Adrenal gland (tissue), 12 donors: ENCODE measurements around the gene SCNN1B. TPM values are rescaled to one million over a fixed set of nuclear protein-coding genes. Genes with fewer than 3 reads are reported as not detected.
"Not testable (repeated sequence)": the region's sequence is repeated elsewhere in the genome, so short reads cannot be mapped to it uniquely, and the experiment has no call there.

Source experiments
- DNase-seq, 7 donors: peaks; one replicate each; pipeline ENCODE4 v3.0.0-alpha.2; 2019 to 2020
- H3K27ac ChIP-seq, 5 donors: fragments of 200-600 bp; sonication (generic) in 4 of 5; 1 replicate in 3 of 5; 2 replicates in 2 of 5; pipeline versions ENCODE4 v1.5.1 to v1.8.0; 2016 to 2020; ENCODE audit warnings: mild to moderate bottlenecking in 1 of 5
- H3K27me3 ChIP-seq: fragments of 200-600 bp; 2 replicates; pipeline ENCODE4 v1.8.0; 2021
- H3K36me3 ChIP-seq, 2 donors: fragments of 200-600 bp; replicated peaks in 1 of 2; 1 replicate in 1 of 2; 2 replicates in 1 of 2; pipeline versions ENCODE4 v1.5.1 to v1.8.0; 2018 to 2022
- H3K4me1 ChIP-seq, 2 donors: fragments of 200-600 bp; replicated peaks in 1 of 2; 1 replicate in 1 of 2; 2 replicates in 1 of 2; pipeline versions ENCODE4 v1.5.1 to v1.8.0; 2018 to 2021
- H3K4me3 ChIP-seq, 4 donors: fragments of 200-600 bp; sonication (generic) in 3 of 4; one replicate each; pipeline ENCODE4 v1.5.1; 2016 to 2018
- H3K9me3 ChIP-seq, 3 donors: fragments of 200-600 bp; sonication (generic) in 1 of 3; replicated peaks in 1 of 3; 1 replicate in 2 of 3; 2 replicates in 1 of 3; pipeline versions ENCODE4 v1.5.1 to v1.8.0; 2016 to 2021
- CTCF ChIP-seq, 6 experiments: fragments of 450-650 bp in 4 of 6; fragments of 200-600 bp in 2 of 6; sonication (generic) in 1 of 6; IDR thresholded peaks; 1 replicate in 5 of 6; 2 replicates in 1 of 6; pipeline versions ENCODE4 v1.5.1 to v1.8.0; 2016 to 2021; ENCODE audit warnings: antibody characterized with exemption in 6 of 6, mild to moderate bottlenecking in 2 of 6, moderate library complexity in 1 of 6
- POLR2A ChIP-seq, 2 donors: fragments of 450-650 bp; IDR thresholded peaks; one replicate each; pipeline ENCODE4 v1.6.1; 2017; ENCODE audit warnings: antibody characterized with exemption in 2 of 2, mild to moderate bottlenecking in 2 of 2, moderate library complexity in 1 of 2
- WGBS, 4 donors: extraction: QIAGEN DNeasy Blood & Tissue Kit in 2 of 4; methylation state at CpG; one replicate each; pipeline versions ENCODE4 v1.1.5 to v1.1.7; 2013 to 2017; 5-methylcytosine and 5-hydroxymethylcytosine counted together
- intact Hi-C, 2 donors: fragments of 100-400 bp; cut with DNase I; formaldehyde crosslinking; loops; one replicate each; pipeline versions ENCODE4 v1.14.1 to v1.15.0; 2022 to 2023
- polyA plus RNA-seq, 3 donors: library from polyadenylated mRNA; stranded (reverse); fragments of 200-250 nt in 2 of 3; fragments of 350-450 nt in 1 of 3; fragmentation: Illumina TruSeq in 1 of 3; extraction: RNeasy Lipid Tissue Mini Kit (QIAGEN cat#74804) in 1 of 3; gene quantifications; one replicate each; pipeline ENCODE4 v1.2.3, GENCODE V29; 2013 to 2014
- total RNA-seq, 9 donors: library from RNA; depleted of rRNA in 4 of 9; stranded (reverse); fragments of >200 nt in 4 of 9; fragments of 120-200 nt in 1 of 9; fragmentation: NEBNext Ultra II Directional in 1 of 9; extraction: Animal tissue kit (Norgen Biotek cat#: 25700) in 1 of 9; gene quantifications; one replicate each; pipeline versions ENCODE4 v1.1.0 to v1.2.4, GENCODE V29; 2013 to 2023
- donor health status: healthy with polysubstance abuse.
- donor health status: Bipolar disorder and iron deficiency.
- donor health status: DM: yes; HTN: yes; CAD: no.
- donor health status: DM: no; HTN: no; CAD: no.
- donor health status: DM: no; HTN: no; CAD: no.
- donor health status: DM: yes; HTN: yes; CAD: no.

Gene SCNN1B
- total and polyA plus RNA-seq, 12 donors: 0.28 to 2.2 (median 1.2) TPM; not detected in 4

GRCh38 chr16:23293016-23293415 is 9.1 kb upstream of the SCNN1B start:
- H3K36me3 ChIP-seq: no peaks in the 10 kb centered on the region
- H3K4me3 ChIP-seq: no peak overlapping the region
- H3K9me3 ChIP-seq: no peaks in the 10 kb centered on the region
- intact Hi-C loops: no loop called here
- no peak overlapping the region for H3K27ac ChIP-seq
- no peak for TF ChIP-seq CTCF (IDR thresholded peaks at IDR 0.05)
- TF ChIP-seq POLR2A (IDR thresholded peaks at IDR 0.05): no peak
- H3K27me3 ChIP-seq: no peaks in the 10 kb centered on the region
- 81 to 87% (median 85%) methylated on average over 5 to 6 of the region's 6 CpGs for WGBS, 4 donors
- DNase-seq: no peak
- no peaks in the 10 kb centered on the region for H3K4me1 ChIP-seq

GRCh38 chr16:23294260-23294659 is 7.8 kb upstream of the SCNN1B start:
- no peaks in the 10 kb centered on the region for H3K36me3 ChIP-seq
- no peak for DNase-seq
- no peak overlapping the region for H3K27ac ChIP-seq
- TF ChIP-seq POLR2A (IDR thresholded peaks at IDR 0.05) (no peak), CTCF (IDR thresholded peaks at IDR 0.05) (no peak)
- H3K9me3 ChIP-seq: no peaks in the 10 kb centered on the region
- intact Hi-C loops: no loop called here
- H3K27me3 ChIP-seq: no peaks in the 10 kb centered on the region
- 79 to 88% (median 87%) methylated on average over 2 of the region's 2 CpGs for WGBS, 4 donors
- no peaks in the 10 kb centered on the region for H3K4me1 ChIP-seq
- no peak overlapping the region for H3K4me3 ChIP-seq

GRCh38 chr16:23296994-23297393 is 5.1 kb upstream of the SCNN1B start:
- 64 to 82% (median 76%) methylated on average over 3 of the region's 3 CpGs for WGBS, 4 donors

GRCh38 chr16:23298290-23298915 is 3.7 kb upstream of the SCNN1B start:
- no peak for DNase-seq
- no peaks in the 10 kb centered on the region for H3K36me3 ChIP-seq
- 69 to 86% (median 77%) methylated on average over 6 of the region's 6 CpGs for WGBS, 4 donors
- intact Hi-C loops: no loop called here
- TF ChIP-seq CTCF (IDR thresholded peaks at IDR 0.05) (no peak), POLR2A (IDR thresholded peaks at IDR 0.05) (no peak)
- no peaks in the 10 kb centered on the region for H3K9me3 ChIP-seq
- no peak overlapping the region for H3K4me3 ChIP-seq
- peaks cover 18% of the 10 kb centered on the region for H3K27me3 ChIP-seq
- H3K4me1 ChIP-seq: no peaks in the 10 kb centered on the region
- no peak overlapping the region for H3K27ac ChIP-seq

More at GRCh38 chr16:23296994-23297393, 5.1 kb upstream of the SCNN1B start:
- no peak overlapping the region for H3K4me3 ChIP-seq
- no peaks in the 10 kb centered on the region for H3K36me3 ChIP-seq
- intact Hi-C loops: no loop called here
- H3K27ac ChIP-seq: no peak overlapping the region
- H3K4me1 ChIP-seq: no peaks in the 10 kb centered on the region
- DNase-seq: no peak
- TF ChIP-seq POLR2A (IDR thresholded peaks at IDR 0.05) (no peak), CTCF (IDR thresholded peaks at IDR 0.05) (no peak)
- H3K9me3 ChIP-seq: no peaks in the 10 kb centered on the region
- H3K27me3 ChIP-seq: peaks cover 8% of the 10 kb centered on the region

GRCh38 chr16:23299815-23300214 is 2.3 kb upstream of the SCNN1B start:
- H3K9me3 ChIP-seq, DNase-seq, H3K27ac ChIP-seq, H3K4me3 ChIP-seq, H3K36me3 ChIP-seq, intact Hi-C loops, H3K4me1 ChIP-seq: not testable (repeated sequence)
- peaks cover 18% of the 10 kb centered on the region for H3K27me3 ChIP-seq
- 35 to 81% (median 68%) methylated on average over 2 to 3 of the region's 3 CpGs for WGBS, 4 donors
